Osteocyte (in vitro differentiated cells): ENCODE data around the gene CETP. TPM values are rescaled to one million over a fixed set of nuclear protein-coding genes. Genes with fewer than 3 reads are reported as not detected.

Source experiments
- DNase-seq: peaks from one replicate; pipeline ENCODE4 v3.0.0; 2021; ENCODE audit warnings: mixed read lengths; ENCODE audit not compliant: unreplicated experiment; ENCODE audit errors: extremely low spot score
- H3K27ac Mint-ChIP-seq: one replicate; pipeline ENCODE4 v1.8.0; 2021; ENCODE audit warnings: mild to moderate bottlenecking, mixed read lengths; ENCODE audit not compliant: unreplicated experiment
- H3K27me3 Mint-ChIP-seq: one replicate; pipeline ENCODE4 v1.8.0; 2021; ENCODE audit warnings: mixed read lengths; ENCODE audit not compliant: unreplicated experiment
- H3K36me3 Mint-ChIP-seq: one replicate; pipeline ENCODE4 v1.8.0; 2021; ENCODE audit warnings: mixed read lengths; ENCODE audit not compliant: unreplicated experiment
- H3K4me1 Mint-ChIP-seq: one replicate; pipeline ENCODE4 v1.8.0; 2021; ENCODE audit warnings: mixed read lengths; ENCODE audit not compliant: unreplicated experiment
- H3K4me3 Mint-ChIP-seq: one replicate; pipeline ENCODE4 v1.8.0; 2021; ENCODE audit warnings: mild to moderate bottlenecking, moderate library complexity, mixed read lengths; ENCODE audit not compliant: unreplicated experiment
- H3K9me3 Mint-ChIP-seq: one replicate; pipeline ENCODE4 v1.8.0; 2021; ENCODE audit warnings: mixed read lengths; ENCODE audit not compliant: unreplicated experiment
- total RNA-seq: library from RNA; stranded (reverse); gene quantifications from 2 replicates; pipeline ENCODE4 v1.2.1, GENCODE V29; 2021
- TF ChIP-seq, protein P1 (sequence below): fragments of 200-600 bp; sonication (generic); IDR thresholded peaks from 2 replicates; pipeline ENCODE4 v1.5.0; 2021; ENCODE audit warnings: antibody characterized with exemption, mild to moderate bottlenecking, moderate library complexity

The CETP gene
- total RNA-seq, 1 donor from 2014 or later = not detected

DNA sequence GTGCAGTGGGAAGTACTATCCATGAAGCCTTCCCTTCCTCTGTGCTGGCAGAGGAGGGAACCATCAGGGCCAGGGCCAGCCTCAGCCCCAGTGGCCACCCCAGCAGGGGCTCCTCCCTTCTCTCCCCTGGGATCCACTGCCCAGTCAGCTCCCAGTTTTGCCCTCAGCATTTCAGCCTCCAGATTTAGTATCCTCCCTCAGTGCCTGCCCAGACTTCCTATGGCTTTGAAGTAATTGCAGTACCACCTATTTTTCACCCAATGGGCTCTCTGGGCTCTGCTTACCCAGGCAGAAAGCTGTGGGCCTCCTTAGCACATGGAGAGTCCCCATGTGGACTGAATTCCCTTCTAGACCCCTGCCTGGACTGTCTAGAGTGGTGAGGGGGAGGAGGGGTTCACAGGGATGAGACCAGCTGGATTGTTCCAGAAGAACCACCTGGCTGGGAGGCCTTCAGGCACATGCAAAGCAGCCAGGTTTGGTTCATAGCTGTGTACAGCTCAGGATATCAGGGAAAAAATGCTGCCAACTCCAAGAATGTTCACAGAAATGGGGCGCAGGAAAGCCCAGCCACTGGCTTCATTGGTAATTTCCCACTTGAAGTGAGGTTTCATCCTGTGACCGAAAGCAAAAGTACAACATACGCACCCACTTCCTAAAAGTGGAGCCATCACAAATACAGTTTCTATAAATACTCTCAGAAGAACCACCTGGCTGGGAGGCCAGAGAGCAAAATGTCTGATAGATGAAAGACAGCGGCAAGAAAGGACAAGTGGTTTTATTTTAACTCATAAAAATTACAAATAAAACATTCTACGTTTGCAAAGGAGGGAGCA lies 45.0 kb upstream of the CETP start:
- Mint-ChIP-seq H3K4me1 (peaks cover 46% of the 10 kb centered on the region), H3K9me3 (no peaks in the 10 kb centered on the region), H3K27ac (no peak overlapping the region), H3K27me3 (peaks cover 40% of the 10 kb centered on the region), H3K36me3 (no peaks in the 10 kb centered on the region), H3K4me3 (no peak overlapping the region)
- no peak for DNase-seq
- TF ChIP-seq, protein P1, sequence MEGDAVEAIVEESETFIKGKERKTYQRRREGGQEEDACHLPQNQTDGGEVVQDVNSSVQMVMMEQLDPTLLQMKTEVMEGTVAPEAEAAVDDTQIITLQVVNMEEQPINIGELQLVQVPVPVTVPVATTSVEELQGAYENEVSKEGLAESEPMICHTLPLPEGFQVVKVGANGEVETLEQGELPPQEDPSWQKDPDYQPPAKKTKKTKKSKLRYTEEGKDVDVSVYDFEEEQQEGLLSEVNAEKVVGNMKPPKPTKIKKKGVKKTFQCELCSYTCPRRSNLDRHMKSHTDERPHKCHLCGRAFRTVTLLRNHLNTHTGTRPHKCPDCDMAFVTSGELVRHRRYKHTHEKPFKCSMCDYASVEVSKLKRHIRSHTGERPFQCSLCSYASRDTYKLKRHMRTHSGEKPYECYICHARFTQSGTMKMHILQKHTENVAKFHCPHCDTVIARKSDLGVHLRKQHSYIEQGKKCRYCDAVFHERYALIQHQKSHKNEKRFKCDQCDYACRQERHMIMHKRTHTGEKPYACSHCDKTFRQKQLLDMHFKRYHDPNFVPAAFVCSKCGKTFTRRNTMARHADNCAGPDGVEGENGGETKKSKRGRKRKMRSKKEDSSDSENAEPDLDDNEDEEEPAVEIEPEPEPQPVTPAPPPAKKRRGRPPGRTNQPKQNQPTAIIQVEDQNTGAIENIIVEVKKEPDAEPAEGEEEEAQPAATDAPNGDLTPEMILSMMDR = no peak

DNA sequence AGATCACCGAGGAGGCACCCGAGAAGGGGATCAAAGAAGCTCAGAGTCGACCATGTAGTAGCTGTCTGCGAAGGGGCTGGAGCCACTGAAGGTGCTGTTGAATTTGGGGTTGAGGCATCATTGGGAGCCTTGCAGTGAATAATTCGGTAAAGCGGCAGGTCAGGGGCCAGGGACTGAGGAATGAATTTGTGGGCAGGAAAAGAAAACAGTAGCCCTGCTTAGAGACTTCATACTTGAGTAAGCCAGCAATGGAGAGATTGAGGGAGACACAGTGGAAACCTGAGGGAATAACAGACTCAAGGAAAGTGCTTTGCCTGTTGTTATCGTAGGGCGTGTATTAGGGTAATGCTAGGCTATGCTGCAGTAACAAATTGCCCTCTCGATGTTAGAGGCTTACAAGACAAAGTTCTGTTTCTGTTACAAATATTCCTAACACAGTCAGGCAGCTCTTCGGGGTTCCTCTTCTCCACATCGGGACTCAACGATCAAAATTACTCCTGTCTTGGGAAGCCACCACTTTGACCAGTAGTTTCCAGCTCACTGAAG lies 43.2 kb upstream of the CETP start:
- H3K36me3 Mint-ChIP-seq = no peaks in the 10 kb centered on the region
- DNase-seq = no peak
- peaks cover 33% of the 10 kb centered on the region for H3K4me1 Mint-ChIP-seq
- no peak overlapping the region for H3K4me3 Mint-ChIP-seq
- TF ChIP-seq, protein P1 = no peak
- H3K9me3 Mint-ChIP-seq = no peaks in the 10 kb centered on the region
- H3K27ac Mint-ChIP-seq = no peak overlapping the region
- peaks cover 38% of the 10 kb centered on the region for H3K27me3 Mint-ChIP-seq

DNA sequence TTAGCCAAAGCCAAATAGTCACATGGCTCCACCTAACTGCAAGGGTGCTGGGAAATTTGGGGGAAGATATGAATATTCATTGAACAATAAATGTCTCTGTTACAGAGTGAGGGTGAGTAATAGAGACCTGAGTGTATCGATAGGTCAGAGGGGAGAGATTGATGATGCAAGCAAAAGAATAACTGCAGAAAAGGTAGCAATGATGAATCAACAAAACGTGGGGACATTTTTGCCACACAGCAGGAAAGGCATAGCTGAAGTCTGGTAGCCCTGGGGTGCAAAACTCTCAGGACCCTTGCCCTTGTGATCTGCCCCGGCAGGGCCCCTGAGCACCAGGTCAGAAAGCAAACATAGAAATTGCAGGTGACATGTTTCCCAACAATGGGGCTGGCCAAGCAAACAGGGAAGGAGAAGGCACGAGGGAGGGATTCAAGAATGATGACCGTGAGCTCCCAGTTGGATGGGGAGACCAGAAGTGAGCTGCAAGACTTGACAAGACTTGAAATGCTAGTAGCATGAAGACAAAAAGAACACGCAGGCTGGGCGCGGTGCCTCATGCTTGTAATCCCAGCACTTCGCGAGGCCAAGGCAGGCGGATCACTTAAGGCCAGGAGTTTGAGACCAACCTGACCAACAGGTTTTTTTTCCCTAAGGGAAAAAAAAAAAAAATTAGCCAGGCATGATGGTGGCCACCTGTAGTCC lies 42.5 kb upstream of the CETP start:
- TF ChIP-seq, protein P1 = no peak
- DNase-seq = no peak
- Mint-ChIP-seq H3K27ac (no peak overlapping the region), H3K9me3 (no peaks in the 10 kb centered on the region), H3K4me1 (peaks cover 33% of the 10 kb centered on the region), H3K36me3 (no peaks in the 10 kb centered on the region), H3K4me3 (no peak overlapping the region), H3K27me3 (peaks cover 37% of the 10 kb centered on the region)

DNA sequence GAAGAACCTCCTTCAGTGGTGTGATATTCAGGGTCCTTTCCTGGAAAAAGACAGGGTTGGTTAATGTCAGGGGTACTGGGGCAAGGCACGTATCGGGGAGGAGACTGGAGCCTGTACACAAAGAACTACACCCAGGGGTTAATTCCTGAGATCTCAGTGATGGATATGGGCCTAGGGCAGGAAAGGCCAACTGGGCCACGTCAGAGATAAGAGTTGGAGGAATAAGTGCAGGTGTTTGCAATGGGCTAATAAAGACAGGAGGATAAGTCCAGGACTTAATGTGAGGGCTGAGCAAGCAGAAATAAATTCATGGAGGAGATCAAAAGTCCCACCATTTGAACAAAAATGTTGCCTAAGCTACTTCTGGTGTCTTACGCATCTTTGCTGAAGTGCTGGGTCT lies 40.2 kb upstream of the CETP start:
- H3K9me3 Mint-ChIP-seq = no peaks in the 10 kb centered on the region
- H3K36me3 Mint-ChIP-seq = no peaks in the 10 kb centered on the region
- H3K27me3 Mint-ChIP-seq = peaks cover 33% of the 10 kb centered on the region
- peaks cover 11% of the 10 kb centered on the region for H3K4me1 Mint-ChIP-seq
- no peak overlapping the region for H3K27ac Mint-ChIP-seq
- TF ChIP-seq, protein P1 = no peak
- H3K4me3 Mint-ChIP-seq = no peak overlapping the region
- DNase-seq = no peak
